DOHH2 (cell line): ENCODE data around the gene SH2D3A.

Experiments used
- CTCF ChIP-seq: fragments of 200-600 bp; sonication (generic); IDR thresholded peaks from one replicate; pipeline ENCODE4 v1.5.1; 2014; ENCODE audit warnings: antibody characterized with exemption, mild to moderate bottlenecking, low read depth, low read length; ENCODE audit not compliant: poor library complexity, severe bottlenecking
- EZH2phosphoT487 ChIP-seq: fragments of 200-600 bp; sonication (generic); IDR thresholded peaks from 2 replicates; pipeline ENCODE4 v1.6.1; 2017; ENCODE audit warnings: borderline replicate concordance, mild to moderate bottlenecking, antibody characterized with exemption, low read length, moderate library complexity, mixed read lengths

- TF ChIP-seq CTCF, result no peak
- TF ChIP-seq EZH2phosphoT487, result no peak
Observed at GRCh38 chr19:6721773-6722172, 45.5 kb downstream of the SH2D3A start.
